HepG2 (cell line): Measurements from ENCODE around the gene RPS17. TPM values are rescaled to one million over a fixed set of nuclear protein-coding genes. Genes with fewer than 3 reads are reported as not detected.

Experiments used
- ATAC-seq: fragments of 200-7000 bp; cut with Tn5 transposase; 3 replicates; pipeline ENCODE4 v1.9.1; 2020; ENCODE audit warnings: mild to moderate bottlenecking, moderate library complexity
- BruUV-seq: library from RNA; stranded (reverse); fragments of 400-500 nt; replicated peaks from 2 replicates; lab custom pipeline; 2021; lab: Mats Ljungman, UMichigan
- CTCF ChIA-PET: fragments of 300-600 bp; formaldehyde crosslinking; extraction: SDS; loops from one replicate; lab custom pipeline; 2021; ENCODE audit warnings: low total read pairs, inconsistent platforms, low intra/inter-chr PET ratio; lab: Yijun Ruan, JAX
- POLR2A ChIA-PET: fragments of 350-600 bp; sonication (Branson Sonifier 250); formaldehyde crosslinking; loops from one replicate; lab custom pipeline; 2020; ENCODE audit warnings: antibody characterized with exemption, inconsistent platforms; lab: Yijun Ruan, JAX
- DNase-seq: peaks from one replicate; pipeline ENCODE4 v3.0.0-alpha.2; 2015; ENCODE audit warnings: low spot score
- FAIRE-seq: peaks from 3 replicates; lab custom pipeline; 2011; peaks lifted over from hg19 to GRCh38; lab: Jason Lieb, UNC
- H2AFZ ChIP-seq: one replicate; pipeline ENCODE4 v1.6.1; 2011; ENCODE audit warnings: low read length, inconsistent platforms
- H3K27ac ChIP-seq: fragments of 300-600 bp; 3 replicates; pipeline ENCODE4 v1.8.0; 2011; ENCODE audit warnings: mixed run types, mild to moderate bottlenecking, mixed read lengths, low read length, inconsistent platforms; ENCODE audit not compliant: insufficient read depth; ENCODE audit errors: extremely low read length
- H3K27me3 ChIP-seq, 2 experiments: fragments of 200-600 bp in 1 of 2; 2 replicates in 1 of 2; 3 replicates in 1 of 2; pipeline versions ENCODE4 v1.6.0 to v1.8.0; 2011; ENCODE audit warnings: low read length in 2 of 2, mild to moderate bottlenecking in 2 of 2, moderate library complexity in 2 of 2, inconsistent platforms in 1 of 2; ENCODE audit not compliant: insufficient read depth in 2 of 2, control insufficient read depth in 1 of 2
- H3K36me3 ChIP-seq, 2 experiments: fragments of 200-600 bp in 1 of 2; replicated peaks in 1 of 2; 2 replicates in 1 of 2; 3 replicates in 1 of 2; pipeline versions ENCODE4 v1.5.1 to v1.8.0; 2011; ENCODE audit warnings: low read length in 2 of 2, inconsistent platforms in 1 of 2; ENCODE audit not compliant: insufficient read depth in 2 of 2, control insufficient read depth in 1 of 2
- H3K4me1 ChIP-seq: 2 replicates; pipeline ENCODE4 v1.5.1; 2012; ENCODE audit warnings: low read length, inconsistent platforms; ENCODE audit not compliant: insufficient read depth
- H3K4me2 ChIP-seq: 2 replicates; pipeline ENCODE4 v1.6.0; 2011; ENCODE audit warnings: low read depth, low read length, inconsistent platforms
- H3K4me3 ChIP-seq, 3 experiments: fragments of 200-600 bp in 1 of 3; sonication (generic), shearing (Covaris generic) in 1 of 3; replicated peaks in 1 of 3; 2 replicates each; pipeline ENCODE4 v1.5.1; 2011 to 2016; ENCODE audit warnings: low read length in 3 of 3, inconsistent platforms in 2 of 3, low read depth in 2 of 3, mild to moderate bottlenecking in 2 of 3, control low read depth in 1 of 3, mixed read lengths in 1 of 3; ENCODE audit not compliant: insufficient read depth in 1 of 3
- H3K79me2 ChIP-seq: one replicate; pipeline ENCODE4 v1.6.1; 2011; ENCODE audit warnings: low read length, inconsistent platforms; ENCODE audit not compliant: insufficient read depth
- H3K9ac ChIP-seq: 2 replicates; pipeline ENCODE4 v1.6.0; 2011; ENCODE audit warnings: mild to moderate bottlenecking, low read depth, low read length, inconsistent platforms; ENCODE audit not compliant: insufficient read depth
- H3K9me3 ChIP-seq: 2 replicates; pipeline ENCODE4 v1.5.1; 2012; ENCODE audit warnings: mild to moderate bottlenecking, low read length
- H4K20me1 ChIP-seq: 2 replicates; pipeline ENCODE4 v1.6.0; 2011; ENCODE audit warnings: inconsistent platforms, mild to moderate bottlenecking, low read length, moderate library complexity; ENCODE audit not compliant: insufficient read depth
- GATAD2A ChIP-seq: IDR thresholded peaks from 2 replicates; pipeline ENCODE4 v1.6.1; 2016
- GZF1 ChIP-seq: sonication (generic); formaldehyde crosslinking; IDR thresholded peaks from 2 replicates; pipeline ENCODE4 v1.5.1; 2020; ENCODE audit warnings: mild to moderate bottlenecking, missing genetic modification reagents
- TAF1 ChIP-seq: sonication (generic); formaldehyde crosslinking; IDR thresholded peaks from 2 replicates; pipeline ENCODE4 v1.4.0; 2020; ENCODE audit warnings: missing genetic modification reagents
- YY1 ChIP-seq: IDR thresholded peaks from 2 replicates; pipeline ENCODE4 v1.6.1; 2011; ENCODE audit warnings: low read length, low read depth, moderate library complexity, mild to moderate bottlenecking; ENCODE audit not compliant: insufficient read depth, insufficient replicate concordance
- ZBTB1 ChIP-seq: sonication (generic); formaldehyde crosslinking; IDR thresholded peaks from 2 replicates; pipeline ENCODE4 v1.4.0; 2020; ENCODE audit warnings: missing genetic modification reagents, borderline replicate concordance
- ZC3H4 ChIP-seq: sonication (generic); formaldehyde crosslinking; IDR thresholded peaks from 2 replicates; pipeline ENCODE4 v1.4.0; 2020; ENCODE audit warnings: missing genetic modification reagents, borderline replicate concordance
- ZFP41 ChIP-seq: sonication (generic); formaldehyde crosslinking; IDR thresholded peaks from 2 replicates; pipeline ENCODE4 v1.4.0; 2020; ENCODE audit warnings: mild to moderate bottlenecking, missing genetic modification reagents, borderline replicate concordance
- ZNF546 ChIP-seq: sonication (generic); formaldehyde crosslinking; conservative IDR thresholded peaks from 2 replicates; pipeline ENCODE4 v1.8.1; 2023; ENCODE audit warnings: mild to moderate bottlenecking, missing genetic modification reagents
- ZNF580 ChIP-seq: IDR thresholded peaks from 2 replicates; pipeline ENCODE4 v1.6.1; 2016; ENCODE audit warnings: low read depth, borderline replicate concordance
- ZNF670 ChIP-seq: sonication (generic); formaldehyde crosslinking; IDR thresholded peaks from 2 replicates; pipeline ENCODE4 v1.8.0; 2022; ENCODE audit warnings: mild to moderate bottlenecking, missing genetic modification reagents, borderline replicate concordance
- ZNF761 ChIP-seq: sonication (generic); formaldehyde crosslinking; conservative IDR thresholded peaks from 2 replicates; pipeline ENCODE4 v1.4.0; 2020; ENCODE audit warnings: mild to moderate bottlenecking, missing genetic modification reagents
- WGBS: methylation state at CpG from one replicate; pipeline ENCODE4 v1.1.6; 2017; ENCODE audit warnings: low lambda C conversion rate; 5-methylcytosine and 5-hydroxymethylcytosine counted together
- in situ Hi-C: cut with HindIII; loops from 2 replicates; pipeline ENCODE4 v1.10.0; 2017; ENCODE audit warnings: low pct_unique_long_range_greater_than_20kb; ENCODE audit not compliant: extremely low pct_ligation_motif_present
- intact Hi-C: fragments of 100-400 bp; cut with micrococcal nuclease; formaldehyde crosslinking; loops from one replicate; pipeline ENCODE4 v1.10.0; 2022; ENCODE audit not compliant: unreplicated experiment
- polyA plus RNA-seq, 8 experiments: library from polyadenylated mRNA; depleted of rRNA in 3 of 8; stranded (reverse) in 7 of 8; unstranded in 1 of 8; fragments of >200 nt; fragmentation: Illumina TruSeq in 4 of 8; extraction: Trizol in 4 of 8; gene quantifications; 2 replicates each; pipeline versions ENCODE4 v1.2.1 to v1.2.3, GENCODE V29; 2011 to 2016; ENCODE audit warnings: low read depth in 4 of 8, missing spikeins in 1 of 8, mixed read lengths in 1 of 8; ENCODE audit not compliant: insufficient read depth in 1 of 8
- total RNA-seq, 5 experiments: library from RNA; depleted of rRNA; stranded (reverse); fragments of >200 nt; fragmentation: Illumina TruSeq; extraction: Trizol; gene quantifications; 2 replicates each; pipeline ENCODE4 v1.2.3, GENCODE V29; 2016; ENCODE audit warnings: low read depth in 1 of 5
- TF ChIP-seq, protein P1 (sequence below): fragments of 450-650 bp; IDR thresholded peaks from 2 replicates; pipeline ENCODE4 v1.6.1; 2016
- TF ChIP-seq, protein P2 (sequence below): sonication (generic); formaldehyde crosslinking; IDR thresholded peaks from 2 replicates; pipeline ENCODE4 v1.9.0; 2021; ENCODE audit warnings: missing genetic modification reagents, borderline replicate concordance

The RPS17 gene
- total and polyA plus RNA-seq, 2 of the 13 experiments (the other 11 are each of a cell fraction or from before 2014, with no cell fraction given) = 2,570 to 5,021 TPM

- TF ChIP-seq, protein P1, sequence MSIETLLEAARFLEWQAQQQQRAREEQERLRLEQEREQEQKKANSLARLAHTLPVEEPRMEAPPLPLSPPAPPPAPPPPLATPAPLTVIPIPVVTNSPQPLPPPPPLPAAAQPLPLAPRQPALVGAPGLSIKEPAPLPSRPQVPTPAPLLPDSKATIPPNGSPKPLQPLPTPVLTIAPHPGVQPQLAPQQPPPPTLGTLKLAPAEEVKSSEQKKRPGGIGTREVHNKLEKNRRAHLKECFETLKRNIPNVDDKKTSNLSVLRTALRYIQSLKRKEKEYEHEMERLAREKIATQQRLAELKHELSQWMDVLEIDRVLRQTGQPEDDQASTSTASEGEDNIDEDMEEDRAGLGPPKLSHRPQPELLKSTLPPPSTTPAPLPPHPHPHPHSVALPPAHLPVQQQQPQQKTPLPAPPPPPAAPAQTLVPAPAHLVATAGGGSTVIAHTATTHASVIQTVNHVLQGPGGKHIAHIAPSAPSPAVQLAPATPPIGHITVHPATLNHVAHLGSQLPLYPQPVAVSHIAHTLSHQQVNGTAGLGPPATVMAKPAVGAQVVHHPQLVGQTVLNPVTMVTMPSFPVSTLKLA = no peak
- TF ChIP-seq ZBTB1 (CRISPR knock-in tag) (no peak), ZNF546 (CRISPR knock-in tag) (no peak), ZNF761 (no peak)
- TF ChIP-seq, protein P2, sequence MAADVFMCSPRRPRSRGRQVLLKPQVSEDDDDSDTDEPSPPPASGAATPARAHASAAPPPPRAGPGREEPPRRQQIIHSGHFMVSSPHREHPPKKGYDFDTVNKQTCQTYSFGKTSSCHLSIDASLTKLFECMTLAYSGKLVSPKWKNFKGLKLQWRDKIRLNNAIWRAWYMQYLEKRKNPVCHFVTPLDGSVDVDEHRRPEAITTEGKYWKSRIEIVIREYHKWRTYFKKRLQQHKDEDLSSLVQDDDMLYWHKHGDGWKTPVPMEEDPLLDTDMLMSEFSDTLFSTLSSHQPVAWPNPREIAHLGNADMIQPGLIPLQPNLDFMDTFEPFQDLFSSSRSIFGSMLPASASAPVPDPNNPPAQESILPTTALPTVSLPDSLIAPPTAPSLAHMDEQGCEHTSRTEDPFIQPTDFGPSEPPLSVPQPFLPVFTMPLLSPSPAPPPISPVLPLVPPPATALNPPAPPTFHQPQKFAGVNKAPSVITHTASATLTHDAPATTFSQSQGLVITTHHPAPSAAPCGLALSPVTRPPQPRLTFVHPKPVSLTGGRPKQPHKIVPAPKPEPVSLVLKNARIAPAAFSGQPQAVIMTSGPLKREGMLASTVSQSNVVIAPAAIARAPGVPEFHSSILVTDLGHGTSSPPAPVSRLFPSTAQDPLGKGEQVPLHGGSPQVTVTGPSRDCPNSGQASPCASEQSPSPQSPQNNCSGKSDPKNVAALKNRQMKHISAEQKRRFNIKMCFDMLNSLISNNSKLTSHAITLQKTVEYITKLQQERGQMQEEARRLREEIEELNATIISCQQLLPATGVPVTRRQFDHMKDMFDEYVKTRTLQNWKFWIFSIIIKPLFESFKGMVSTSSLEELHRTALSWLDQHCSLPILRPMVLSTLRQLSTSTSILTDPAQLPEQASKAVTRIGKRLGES (CRISPR knock-in tag) = no peak
These were observed 31.5 kb upstream of the RPS17 start (continued) for GRCh38 chr15:82571722-82572222.

GRCh38 chr15:82570721-82571508, 30.7 kb upstream of the RPS17 start:
- Histone ChIP-seq H3K79me2 (no peaks in the 10 kb centered on the region), H3K27ac (no peak overlapping the region), H3K4me2 (no peak overlapping the region), H3K9ac (no peak overlapping the region), H3K27me3 (peaks cover 1 to 31% of the 10 kb centered on the region in 2 experiments; a peak in 3 of 5 replicates), H2AFZ (no peak overlapping the region), H3K36me3 (no peaks in the 10 kb centered on the region), H3K4me1 (peaks cover 14% of the 10 kb centered on the region), H3K9me3 (no peaks in the 10 kb centered on the region), H3K4me3 (no peak overlapping the region), H4K20me1 (no peaks in the 10 kb centered on the region)
- no peak for DNase-seq
- FAIRE-seq = no peak
- in situ Hi-C loops (no loop called here), intact Hi-C loops (no loop called here)
- BruUV-seq = no TSS peak
- ATAC-seq = no peak
- CTCF ChIA-PET = no interaction called here
- TF ChIP-seq ZNF580 (CRISPR knock-in tag) (no peak), GATAD2A (CRISPR knock-in tag) (no peak), ZC3H4 (CRISPR knock-in tag) (no peak), GZF1 (no peak), ZFP41 (CRISPR knock-in tag) (no peak), TAF1 (no peak), YY1 (no peak), ZNF670 (CRISPR knock-in tag) (no peak)
- WGBS = 27% methylated on average over 5 of the region's 7 CpGs
- POLR2A ChIA-PET = no interaction called here
